OCI-LY1 (cell line): ENCODE results near the gene PDE2A.

Experiments used
- H2AFZ ChIP-seq: fragments of 200-600 bp; sonication (generic), shearing (Covaris generic); 2 replicates; pipeline ENCODE4 v1.6.0; 2014; ENCODE audit warnings: antibody characterized with exemption, mild to moderate bottlenecking, low read length
- H3F3A ChIP-seq: fragments of 200-600 bp; sonication (generic), shearing (Covaris generic); 2 replicates; pipeline ENCODE4 v1.6.0; 2014; ENCODE audit warnings: mild to moderate bottlenecking, antibody characterized with exemption, low read length, moderate library complexity; ENCODE audit not compliant: insufficient read depth
- H3K27ac ChIP-seq: fragments of 200-600 bp; sonication (generic); 2 replicates; pipeline ENCODE4 v1.5.1; 2014; ENCODE audit warnings: low read length, mixed run types, mild to moderate bottlenecking, low read depth; ENCODE audit not compliant: poor library complexity, severe bottlenecking
- H3K27me3 ChIP-seq: fragments of 200-600 bp; sonication (generic); 2 replicates; pipeline ENCODE4 v1.6.0; 2014; ENCODE audit warnings: antibody characterized with exemption, mild to moderate bottlenecking, low read length, moderate library complexity; ENCODE audit not compliant: insufficient read depth
- H3K36me3 ChIP-seq: fragments of 200-600 bp; sonication (generic); 2 replicates; pipeline ENCODE4 v1.6.1; 2014; ENCODE audit warnings: mild to moderate bottlenecking, antibody characterized with exemption, low read length, moderate library complexity, mixed read lengths; ENCODE audit not compliant: insufficient read depth
- H3K4me1 ChIP-seq: fragments of 200-600 bp; sonication (generic); 2 replicates; pipeline ENCODE4 v1.5.1; 2014; ENCODE audit warnings: mild to moderate bottlenecking, low read length, moderate library complexity; ENCODE audit not compliant: insufficient read depth, severe bottlenecking
- H3K4me2 ChIP-seq: fragments of 200-600 bp; sonication (generic), shearing (Covaris generic); 2 replicates; pipeline ENCODE4 v1.6.1; 2014; ENCODE audit warnings: low read length
- H3K4me3 ChIP-seq: fragments of 200-600 bp; sonication (generic); 2 replicates; pipeline ENCODE4 v1.5.1; 2014; ENCODE audit warnings: low read length, low read depth, mild to moderate bottlenecking, mixed read lengths; ENCODE audit not compliant: poor library complexity, severe bottlenecking
- H3K79me2 ChIP-seq: fragments of 200-600 bp; shearing (Covaris generic); 2 replicates; pipeline ENCODE4 v1.6.1; 2016; ENCODE audit warnings: mixed run types, low read length, mixed read lengths; ENCODE audit not compliant: insufficient read depth
- H3K9ac ChIP-seq: fragments of 200-600 bp; sonication (generic), shearing (Covaris generic); 2 replicates; pipeline ENCODE4 v1.6.1; 2014; ENCODE audit warnings: mild to moderate bottlenecking, low read length, mixed read lengths
- H3K9me2 ChIP-seq: fragments of 200-600 bp; sonication (generic), shearing (Covaris generic); 2 replicates; pipeline ENCODE4 v1.6.1; 2014; ENCODE audit warnings: low read depth, mild to moderate bottlenecking, low read length, mixed read lengths
- H3K9me3 ChIP-seq: fragments of 200-600 bp; shearing (Covaris generic); 2 replicates; pipeline ENCODE4 v1.6.1; 2014; ENCODE audit warnings: low read length, mixed read lengths
- H4K20me1 ChIP-seq: fragments of 200-600 bp; sonication (generic), shearing (Covaris generic); 2 replicates; pipeline ENCODE4 v1.6.0; 2016; ENCODE audit warnings: mild to moderate bottlenecking, low read length; ENCODE audit not compliant: insufficient read depth
- CTCF ChIP-seq: fragments of 200-600 bp; sonication (generic), shearing (Covaris generic); IDR thresholded peaks from 2 replicates; pipeline ENCODE4 v1.5.1; 2017; ENCODE audit warnings: mild to moderate bottlenecking, antibody characterized with exemption, low read length, moderate library complexity, mixed read lengths
- EZH2 ChIP-seq: fragments of 200-600 bp; sonication (generic), shearing (Covaris generic); IDR thresholded peaks from 2 replicates; pipeline ENCODE4 v1.8.0; 2017; ENCODE audit warnings: borderline replicate concordance, mixed run types, mild to moderate bottlenecking, antibody characterized with exemption, low read length, moderate library complexity, mixed read lengths

The PDE2A gene

GRCh38 chr11:72649215-72649976 is 24.8 kb downstream of the PDE2A start:
- Histone ChIP-seq H3K79me2 (no peaks in the 10 kb centered on the region), H3K9me3 (no peaks in the 10 kb centered on the region), H3K27me3 (no peaks in the 10 kb centered on the region), H3K4me3 (no peak overlapping the region), H3K36me3 (no peaks in the 10 kb centered on the region), H3K9ac (no peak overlapping the region), H3K27ac (no peak overlapping the region), H3K4me2 (no peak overlapping the region), H2AFZ (no peak overlapping the region), H3K4me1 (no peaks in the 10 kb centered on the region), H3K9me2 (no peaks in the 10 kb centered on the region), H3F3A (no peaks in the 10 kb centered on the region), H4K20me1 (no peaks in the 10 kb centered on the region)
- no peak for TF ChIP-seq EZH2
- no peak for TF ChIP-seq CTCF

GRCh38 chr11:72648384-72649136 is 25.7 kb downstream of the PDE2A start:
- H4K20me1 ChIP-seq, result no peaks in the 10 kb centered on the region
- H3K4me2 ChIP-seq, result no peak overlapping the region
- TF ChIP-seq CTCF (no peak), EZH2 (no peak)
- H3K27me3 ChIP-seq, result no peaks in the 10 kb centered on the region
- no peaks in the 10 kb centered on the region for H3K79me2 ChIP-seq
- H3K4me3 ChIP-seq, result no peak overlapping the region
- no peaks in the 10 kb centered on the region for H3K36me3 ChIP-seq
- no peaks in the 10 kb centered on the region for H3K4me1 ChIP-seq
- no peaks in the 10 kb centered on the region for H3K9me3 ChIP-seq
- no peaks in the 10 kb centered on the region for H3K9me2 ChIP-seq
- no peak overlapping the region for H2AFZ ChIP-seq
- no peak overlapping the region for H3K27ac ChIP-seq
- no peaks in the 10 kb centered on the region for H3F3A ChIP-seq
- H3K9ac ChIP-seq, result no peak overlapping the region

GRCh38 chr11:72647882-72648281 is 26.3 kb downstream of the PDE2A start:
- H3K4me3 ChIP-seq, result no peak overlapping the region
- H3K36me3 ChIP-seq, result no peaks in the 10 kb centered on the region
- no peak overlapping the region for H3K9ac ChIP-seq
- H3K27me3 ChIP-seq, result no peaks in the 10 kb centered on the region
- H3K9me3 ChIP-seq, result no peaks in the 10 kb centered on the region
- no peaks in the 10 kb centered on the region for H3K9me2 ChIP-seq
- no peak for TF ChIP-seq EZH2
- TF ChIP-seq CTCF, result no peak
- H2AFZ ChIP-seq, result no peak overlapping the region
- H3K27ac ChIP-seq, result no peak overlapping the region
- no peaks in the 10 kb centered on the region for H3K4me1 ChIP-seq
- no peaks in the 10 kb centered on the region for H3K79me2 ChIP-seq
- no peaks in the 10 kb centered on the region for H4K20me1 ChIP-seq
- H3K4me2 ChIP-seq, result no peak overlapping the region
- H3F3A ChIP-seq, result no peaks in the 10 kb centered on the region
